Measurements from ENCODE around the gene SHB. TPM values are rescaled to one million over a fixed set of nuclear protein-coding genes. Genes with fewer than 3 reads are reported as not detected.

The SHB gene
- total and polyA plus RNA-seq, 11 donors = 7.8 to 31.4 (median 21.4) TPM

DNA sequence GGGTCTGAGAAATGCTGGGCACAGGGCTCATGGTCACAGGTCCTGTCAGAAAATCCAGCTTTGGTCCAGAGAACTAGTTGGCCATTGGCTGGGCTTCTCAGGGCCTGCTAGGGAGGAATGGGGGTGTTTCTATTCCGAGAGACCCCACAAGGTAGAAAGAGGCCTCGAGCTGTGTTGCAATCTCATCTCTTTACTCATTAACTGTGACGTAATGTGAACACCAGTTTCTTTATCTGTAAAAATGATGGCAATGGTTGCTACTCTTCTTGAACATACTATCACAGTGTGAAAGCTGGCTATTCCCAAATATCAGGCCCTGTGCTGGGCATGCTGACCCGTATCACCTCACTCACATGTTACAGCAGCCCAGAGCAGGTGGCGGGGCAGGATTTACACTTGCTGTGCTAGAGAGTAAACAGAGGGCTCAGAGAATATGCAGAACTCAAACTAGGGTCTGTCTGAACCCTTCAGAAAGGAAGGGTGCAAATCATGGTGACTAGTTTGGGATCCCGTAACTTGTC, 129.4 kb downstream of the SHB start:
- intact Hi-C loops (cut with DNase I) = loop anchor here in 3 of 10 donors (5.0 kb wide), 2 partner anchors 48 to 128 kb away; partner anchors contain the start of gene SHB (in 3 of the 3)
- Histone ChIP-seq H3K9me3 (no peaks in the 10 kb centered on the region), H3K27ac (peak overlapping the region in 1 of 12 donors; percentile 67), H3K4me3 (no peak overlapping the region), H3K27me3 (no peaks in the 10 kb centered on the region), H3K36me3 (peaks cover 0 to 5% (median 0%) of the 10 kb centered on the region in 9 donors), H3K4me1 (peaks cover 9 to 68% (median 56%) of the 10 kb centered on the region in 12 donors)
- TF ChIP-seq, protein P1, sequence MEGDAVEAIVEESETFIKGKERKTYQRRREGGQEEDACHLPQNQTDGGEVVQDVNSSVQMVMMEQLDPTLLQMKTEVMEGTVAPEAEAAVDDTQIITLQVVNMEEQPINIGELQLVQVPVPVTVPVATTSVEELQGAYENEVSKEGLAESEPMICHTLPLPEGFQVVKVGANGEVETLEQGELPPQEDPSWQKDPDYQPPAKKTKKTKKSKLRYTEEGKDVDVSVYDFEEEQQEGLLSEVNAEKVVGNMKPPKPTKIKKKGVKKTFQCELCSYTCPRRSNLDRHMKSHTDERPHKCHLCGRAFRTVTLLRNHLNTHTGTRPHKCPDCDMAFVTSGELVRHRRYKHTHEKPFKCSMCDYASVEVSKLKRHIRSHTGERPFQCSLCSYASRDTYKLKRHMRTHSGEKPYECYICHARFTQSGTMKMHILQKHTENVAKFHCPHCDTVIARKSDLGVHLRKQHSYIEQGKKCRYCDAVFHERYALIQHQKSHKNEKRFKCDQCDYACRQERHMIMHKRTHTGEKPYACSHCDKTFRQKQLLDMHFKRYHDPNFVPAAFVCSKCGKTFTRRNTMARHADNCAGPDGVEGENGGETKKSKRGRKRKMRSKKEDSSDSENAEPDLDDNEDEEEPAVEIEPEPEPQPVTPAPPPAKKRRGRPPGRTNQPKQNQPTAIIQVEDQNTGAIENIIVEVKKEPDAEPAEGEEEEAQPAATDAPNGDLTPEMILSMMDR (IDR thresholded peaks at IDR 0.05) = no peak
- TF ChIP-seq POLR2A (IDR thresholded peaks at IDR 0.05) = no peak
- DNase-seq (peak in 1 of 5 donors; percentile 30), ATAC-seq (no peak)
- WGBS, 4 donors = 82 to 89% (median 86%) methylated on average over 6 of the region's 6 CpGs

DNA sequence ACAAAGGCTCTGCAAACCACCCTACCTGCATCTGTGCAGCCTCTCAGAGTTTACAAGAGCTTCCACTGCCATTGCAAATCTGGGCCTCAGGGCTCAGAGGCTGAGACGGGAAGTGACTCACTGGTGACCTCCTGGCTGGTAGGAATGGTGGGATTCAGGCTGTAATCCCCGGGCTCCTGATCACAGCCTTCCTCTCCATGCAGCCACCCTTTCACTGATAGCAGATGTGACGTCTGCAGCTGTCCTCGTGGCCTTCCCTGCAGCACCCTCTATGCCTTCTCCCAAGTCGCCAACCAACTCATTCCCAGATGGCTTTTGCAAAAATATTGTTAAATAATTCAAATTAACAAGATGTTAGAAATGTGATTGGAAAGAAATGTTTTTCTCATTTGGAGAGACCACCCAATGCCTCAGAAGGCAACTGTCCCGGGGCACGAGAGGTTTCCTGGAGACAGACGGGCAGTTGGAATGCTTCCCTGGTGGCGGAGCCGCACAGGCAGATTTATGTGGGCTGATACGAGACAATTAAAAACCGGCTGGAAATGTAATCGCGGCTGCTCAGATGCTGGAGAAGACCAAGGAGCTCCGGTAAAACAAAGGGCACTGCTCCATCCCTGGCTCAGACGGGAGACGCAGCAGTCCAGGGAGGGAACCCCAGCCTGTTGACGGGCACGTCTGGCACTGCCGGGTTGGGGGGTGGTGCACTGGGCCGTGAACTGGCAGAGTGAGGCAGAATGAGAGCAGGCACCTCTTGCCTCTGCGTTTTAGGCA, 130.7 kb downstream of the SHB start:
- Histone ChIP-seq H3K4me1 (peaks cover 9 to 55% (median 44%) of the 10 kb centered on the region in 12 donors), H3K27ac (peak overlapping the region; percentile 2 to 74 (median 60)), H3K9me3 (no peaks in the 10 kb centered on the region), H3K4me3 (no peak overlapping the region), H3K27me3 (no peaks in the 10 kb centered on the region), H3K36me3 (peaks cover 0 to 5% (median 0%) of the 10 kb centered on the region in 9 donors)
- ATAC-seq (peak; percentile 30 to 70 (median 61)), DNase-seq (peak; percentile 38 to 74 (median 64))
- intact Hi-C loops (cut with DNase I) = loop anchor here in 2 of 10 donors (5.0 kb wide), 2 partner anchors 49 to 129 kb away; partner anchors contain the start of gene SHB (in 2 of the 2)
- 15 to 27% (median 22%) methylated on average over 21 to 22 of the region's 22 CpGs for WGBS, 4 donors
- no peak for TF ChIP-seq POLR2A (IDR thresholded peaks at IDR 0.05)
- TF ChIP-seq, protein P1 (IDR thresholded peaks at IDR 0.05) = no peak

DNA sequence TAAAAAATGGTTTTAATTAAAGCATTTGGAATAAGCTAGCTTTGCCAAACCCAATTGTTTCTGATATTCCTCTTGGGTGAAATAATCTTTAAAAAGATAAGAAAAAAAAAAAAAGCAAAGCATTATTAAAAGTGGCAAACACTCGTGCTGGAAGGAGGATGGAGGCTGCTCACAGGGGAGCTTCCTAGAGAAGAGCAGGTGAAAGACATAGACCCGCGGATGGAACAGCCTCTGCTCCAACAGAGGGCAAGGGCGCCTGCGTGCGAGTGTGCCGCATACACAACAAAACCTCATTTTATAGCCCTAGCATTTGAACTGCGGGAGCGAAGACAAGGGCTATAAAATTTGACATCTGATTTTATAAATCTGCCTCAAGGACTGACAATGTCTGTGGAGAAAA, 131.7 kb downstream of the SHB start:
- ATAC-seq (no peak), DNase-seq (peak in 1 of 5 donors; percentile 27)
- peak overlapping the region in 10 of 12 donors; percentile 2 to 74 (median 58) for H3K27ac ChIP-seq
- peaks cover 0 to 5% (median 0%) of the 10 kb centered on the region in 9 donors for H3K36me3 ChIP-seq
- intact Hi-C loops (cut with DNase I) = loop anchor here in 2 of 10 donors (5.0 kb wide), 2 partner anchors 50 to 130 kb away; partner anchors contain the start of gene SHB (in 2 of the 2)
- H3K4me1 ChIP-seq = peaks cover 9 to 46% (median 40%) of the 10 kb centered on the region in 12 donors
- H3K4me3 ChIP-seq = no peak overlapping the region
- TF ChIP-seq, protein P1 (IDR thresholded peaks at IDR 0.05) = no peak
- no peak for TF ChIP-seq POLR2A (IDR thresholded peaks at IDR 0.05)
- H3K27me3 ChIP-seq = no peaks in the 10 kb centered on the region
- H3K9me3 ChIP-seq = no peaks in the 10 kb centered on the region
- 80 to 82% (median 81%) methylated on average over 9 of the region's 9 CpGs for WGBS, 4 donors

DNA sequence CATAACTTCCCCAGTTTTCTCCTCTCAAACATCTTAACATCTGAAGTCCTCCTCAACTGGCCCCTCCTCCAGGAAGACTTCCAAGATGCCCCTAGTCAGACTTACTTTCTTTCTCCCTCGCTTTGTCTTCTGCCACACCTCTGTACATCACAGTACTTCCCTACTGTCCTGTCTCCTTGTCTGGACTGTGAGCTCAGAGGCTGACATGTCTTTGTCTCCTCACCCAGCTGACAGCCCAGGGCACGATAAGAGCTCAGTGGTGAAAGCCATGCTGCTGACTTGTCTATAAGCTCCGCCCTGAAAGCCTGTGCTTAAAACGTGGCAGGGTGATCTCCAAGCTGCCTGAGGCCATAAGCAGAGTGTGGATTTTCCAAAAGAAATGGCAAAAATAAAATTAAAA, 132.1 kb downstream of the SHB start:
- Histone ChIP-seq H3K36me3 (peaks cover 0 to 5% (median 0%) of the 10 kb centered on the region in 9 donors), H3K27me3 (no peaks in the 10 kb centered on the region), H3K4me3 (no peak overlapping the region), H3K4me1 (peaks cover 9 to 46% (median 40%) of the 10 kb centered on the region in 12 donors), H3K27ac (peak overlapping the region in 11 of 12 donors; percentile 9 to 74 (median 60)), H3K9me3 (no peaks in the 10 kb centered on the region)
- peak; percentile 90 to 95 (median 92) for ATAC-seq
- no peak for TF ChIP-seq POLR2A (IDR thresholded peaks at IDR 0.05)
- TF ChIP-seq, protein P1 (IDR thresholded peaks at IDR 0.05) = no peak
- intact Hi-C loops (cut with DNase I) = loop anchor here in 2 of 10 donors (5.0 kb wide), 2 partner anchors 50 to 130 kb away; partner anchors contain the start of gene SHB (in 2 of the 2)
- peak; percentile 50 to 83 (median 65) for DNase-seq
- 29 to 45% (median 37%) methylated on average over 4 of the region's 4 CpGs for WGBS, 4 donors
